Stimulated activated CD4-positive, alpha-beta T cell treated with anti-CD3 and anti-CD28 coated beads, Interleukin-1b, Interleukin-23, amount 100 ng/mL, for 24 hours (primary cell): ENCODE measurements around the gene UTP25.
"Not testable (repeated sequence)": the region's sequence is repeated elsewhere in the genome, so short reads cannot be mapped to it uniquely, and the experiment has no call there.

Experiments
- DNase-seq, 4 experiments: peaks; one replicate each; pipeline ENCODE4 v3.0.0-alpha.2; 2020; ENCODE audit warnings: low read depth in 4 of 4, low spot score in 1 of 4

The UTP25 gene

GRCh38 chr1:209895709-209896108 lies 67.9 kb downstream of the UTP25 start:
- no peak for DNase-seq

GRCh38 chr1:209896346-209896745 lies 68.6 kb downstream of the UTP25 start:
- no peak for DNase-seq

- DNase-seq, result not testable (repeated sequence)
These were observed 70.5 kb downstream of the UTP25 start for GRCh38 chr1:209898271-209898670.

- DNase-seq, result not testable (repeated sequence)
These were observed 71.1 kb downstream of the UTP25 start for GRCh38 chr1:209898851-209899250.

GRCh38 chr1:209899948-209900347 lies 72.2 kb downstream of the UTP25 start:
- DNase-seq, result peak in 1 of 4 experiments; percentile 6

- no peak for DNase-seq
These were observed 73.0 kb downstream of the UTP25 start for GRCh38 chr1:209900734-209901133.

- no peak for DNase-seq
These were observed 73.4 kb downstream of the UTP25 start for GRCh38 chr1:209901211-209901610.

- DNase-seq, result not testable (repeated sequence)
These were observed 77.0 kb downstream of the UTP25 start for GRCh38 chr1:209904774-209905173.
